GM12878 (cell line): ENCODE results near the gene TRUB2. TPM values are rescaled to one million over a fixed set of nuclear protein-coding genes. Genes with fewer than 3 reads are reported as not detected.

Experiments
- ATAC-seq: fragments of 200-7000 bp; cut with Tn5 transposase; 3 replicates; pipeline ENCODE4 v1.9.1; 2020; ENCODE audit warnings: mild to moderate bottlenecking, moderate library complexity
- BruUV-seq: library from RNA; stranded (reverse); fragments of 400-500 nt; replicated peaks from 2 replicates; lab custom pipeline; 2021; lab: Mats Ljungman, UMichigan
- CTCF ChIA-PET: fragments of 300-600 bp; sonication (Branson Sonifier 250); formaldehyde crosslinking; extraction: SDS; loops from one replicate; lab custom pipeline; 2021; ENCODE audit warnings: inconsistent platforms; lab: Yijun Ruan, JAX
- POLR2A ChIA-PET: fragments of 350-600 bp; formaldehyde crosslinking; extraction: SDS; loops from one replicate; lab custom pipeline; 2021; ENCODE audit warnings: inconsistent platforms; lab: Charles Lee
- RAD21 ChIA-PET: fragments of 300-600 bp; sonication (Branson Sonifier 250); formaldehyde crosslinking; loops from one replicate; lab custom pipeline; 2023; ENCODE audit warnings: antibody characterized with exemption; ENCODE audit not compliant: unreplicated experiment; lab: Charles Lee
- SMC1A ChIA-PET: fragments of 300-600 bp; sonication (Branson Sonifier 250); formaldehyde crosslinking; loops from one replicate; lab custom pipeline; 2023; ENCODE audit not compliant: unreplicated experiment, uncharacterized antibody; lab: Charles Lee
- DNase-seq: peaks from one replicate; pipeline ENCODE4 v3.0.0-alpha.2; 2011; ENCODE audit warnings: low read depth, low spot score
- FAIRE-seq: peaks from 3 replicates; lab custom pipeline; 2011; peaks lifted over from hg19 to GRCh38; lab: Jason Lieb, UNC
- H2AFZ ChIP-seq: 2 replicates; pipeline ENCODE4 v1.6.0; 2011; ENCODE audit warnings: low read depth, low read length, control low read depth; ENCODE audit not compliant: control insufficient read depth
- H3K27ac ChIP-seq: 2 replicates; pipeline ENCODE4 v1.5.1; 2011; ENCODE audit warnings: control low read depth; ENCODE audit not compliant: control insufficient read depth, insufficient read depth
- H3K27me3 ChIP-seq, 2 experiments: replicated peaks in 1 of 2; 2 replicates each; pipeline versions ENCODE4 v1.6.0 to v1.6.1; 2011; ENCODE audit warnings: low read length in 1 of 2; ENCODE audit not compliant: control insufficient read depth in 2 of 2, insufficient read depth in 2 of 2
- H3K36me3 ChIP-seq, 2 experiments: 2 replicates each; pipeline ENCODE4 v1.5.1; 2011; ENCODE audit warnings: low read length in 1 of 2; ENCODE audit not compliant: control insufficient read depth in 2 of 2, insufficient read depth in 2 of 2
- H3K4me1 ChIP-seq: 2 replicates; pipeline ENCODE4 v1.6.1; 2011; ENCODE audit warnings: mild to moderate bottlenecking, low read length, moderate library complexity, mixed read lengths; ENCODE audit not compliant: control insufficient read depth, insufficient read depth
- H3K4me2 ChIP-seq: 2 replicates; pipeline ENCODE4 v1.6.0; 2011; ENCODE audit warnings: control low read depth; ENCODE audit not compliant: control insufficient read depth, insufficient read depth
- H3K4me3 ChIP-seq: fragments of 200-600 bp; sonication (generic); 2 replicates; pipeline ENCODE4 v1.5.1; 2016
- H3K79me2 ChIP-seq: 2 replicates; pipeline ENCODE4 v1.6.0; 2011; ENCODE audit warnings: low read length; ENCODE audit not compliant: control insufficient read depth, insufficient read depth
- H3K9ac ChIP-seq: 2 replicates; pipeline ENCODE4 v1.8.0; 2011; ENCODE audit warnings: low read length, control low read depth, mixed read lengths; ENCODE audit not compliant: control insufficient read depth, insufficient read depth
- H3K9me3 ChIP-seq: replicated peaks from 3 replicates; pipeline ENCODE4 v1.5.1; 2011; ENCODE audit warnings: mild to moderate bottlenecking, low read length; ENCODE audit not compliant: control insufficient read depth, insufficient read depth
- H4K20me1 ChIP-seq: 2 replicates; pipeline ENCODE4 v1.6.0; 2011; ENCODE audit not compliant: control insufficient read depth, insufficient read depth
- CTCF ChIP-seq, 3 experiments: IDR thresholded peaks in 2 of 3; conservative IDR thresholded peaks in 1 of 3; 2 replicates each; pipeline ENCODE4 v1.5.1; 2011; ENCODE audit warnings: low read depth in 3 of 3, low read length in 3 of 3, mild to moderate bottlenecking in 3 of 3, control low read depth in 2 of 3, moderate library complexity in 2 of 3, inconsistent platforms in 1 of 3, mixed read lengths in 1 of 3; ENCODE audit not compliant: control insufficient read depth in 2 of 3, insufficient read depth in 1 of 3; ENCODE audit errors: extremely low read depth in 1 of 3
- E2F4 ChIP-seq: IDR thresholded peaks from 2 replicates; pipeline ENCODE4 v1.6.1; 2012; ENCODE audit warnings: low read depth, low read length, improper control_type of control experiment
- EP300 ChIP-seq, 2 experiments: fragments of 150-350 bp in 1 of 2; IDR thresholded peaks; 2 replicates each; pipeline ENCODE4 v1.6.1; 2011 to 2012; ENCODE audit warnings: low read depth in 2 of 2, low read length in 2 of 2, borderline replicate concordance in 1 of 2, improper control_type of control experiment in 1 of 2, inconsistent platforms in 1 of 2; ENCODE audit not compliant: control insufficient read depth in 1 of 2
- ESRRA ChIP-seq: IDR thresholded peaks from 2 replicates; pipeline ENCODE4 v1.6.1; 2012; ENCODE audit warnings: mild to moderate bottlenecking, low read length, improper control_type of control experiment
- HDAC2 ChIP-seq: fragments of 200-600 bp; sonication (generic); IDR thresholded peaks from 2 replicates; pipeline ENCODE4 v1.6.1; 2017
- MAX ChIP-seq: IDR thresholded peaks from 2 replicates; pipeline ENCODE4 v1.6.1; 2012; ENCODE audit warnings: low read depth, low read length, improper control_type of control experiment
- MTA3 ChIP-seq: IDR thresholded peaks from 2 replicates; pipeline ENCODE4 v1.6.1; 2012; ENCODE audit warnings: low read length, inconsistent platforms, borderline replicate concordance
- MYB ChIP-seq: fragments of 150-350 bp; IDR thresholded peaks from 2 replicates; pipeline ENCODE4 v1.6.1; 2014; ENCODE audit warnings: mild to moderate bottlenecking, low read depth, low read length, borderline replicate concordance
- PBX3 ChIP-seq: IDR thresholded peaks from 2 replicates; pipeline ENCODE4 v1.6.1; 2011; ENCODE audit warnings: mild to moderate bottlenecking, low read depth, low read length, moderate library complexity; ENCODE audit not compliant: insufficient replicate concordance
- SMC3 ChIP-seq: IDR thresholded peaks from 2 replicates; pipeline ENCODE4 v1.6.1; 2011; ENCODE audit warnings: low read length, improper control_type of control experiment, borderline replicate concordance
- SUZ12 ChIP-seq: fragments of 200-600 bp; sonication (generic); IDR thresholded peaks from one replicate; pipeline ENCODE4 v1.6.1; 2018; ENCODE audit warnings: antibody characterized with exemption, mild to moderate bottlenecking; ENCODE audit not compliant: unreplicated experiment
- WGBS: methylation state at CpG from one replicate; pipeline ENCODE4 v1.1.6; 2016; ENCODE audit warnings: low lambda C conversion rate; ENCODE audit not compliant: insufficient replicate concordance, insufficient coverage; ENCODE audit errors: missing lambda C conversion rate; 5-methylcytosine and 5-hydroxymethylcytosine counted together
- in situ Hi-C: fragments of 300-500 bp; cut with MboI; formaldehyde crosslinking; loops from 9 replicates; pipeline ENCODE4 v1.14.3; 2018; ENCODE audit warnings: mixed read lengths
- intact Hi-C: fragments of 100-400 bp; cut with micrococcal nuclease; formaldehyde crosslinking; loops from one replicate; pipeline ENCODE4 v1.14.2; 2022; ENCODE audit not compliant: unreplicated experiment
- polyA plus RNA-seq, 11 experiments: library from polyadenylated mRNA; depleted of rRNA in 4 of 11; unstranded in 6 of 11; stranded (reverse) in 5 of 11; fragments of >200 nt; fragmentation: Nextera tagmentation in 4 of 11; fragmentation: Illumina TruSeq in 1 of 11; extraction: Ambion mirVana in 4 of 11; extraction: Trizol in 1 of 11; gene quantifications; 1 replicate in 1 of 11; 2 replicates in 10 of 11; pipeline versions ENCODE4 v1.2.1 to v1.2.3, GENCODE V29; 2011 to 2016; ENCODE audit warnings: inconsistent platforms in 2 of 11, missing spikeins in 2 of 11, low read depth in 1 of 11
- total RNA-seq, 4 experiments: library from RNA; depleted of rRNA in 3 of 4; stranded (reverse); fragments of >200 nt in 3 of 4; fragmentation: Illumina TruSeq in 1 of 4; extraction: Trizol in 1 of 4; gene quantifications; 2 replicates each; pipeline versions ENCODE4 v1.2.1 to v1.2.3, GENCODE V29; 2013 to 2021

TRUB2 gene
- total and polyA plus RNA-seq, 10 of the 15 experiments (the other 5 are each of a cell fraction or from before 2014, with no cell fraction given), result 2.8 to 70.5 (median 37.2) TPM

GRCh38 chr9:128282500-128282899 is 39.7 kb downstream of the TRUB2 start:
- Histone ChIP-seq H3K79me2 (no peaks in the 10 kb centered on the region), H3K27ac (no peak overlapping the region), H3K36me3 (no peaks in the 10 kb centered on the region), H3K4me1 (no peaks in the 10 kb centered on the region), H3K4me3 (no peak overlapping the region), H2AFZ (no peak overlapping the region), H3K9ac (no peak overlapping the region), H4K20me1 (no peaks in the 10 kb centered on the region), H3K4me2 (no peak overlapping the region), H3K27me3 (no peaks in the 10 kb centered on the region; a peak in 1 of 4 replicates), H3K9me3 (no peaks in the 10 kb centered on the region)
- ChIA-PET SMC1A (no interaction called here), CTCF (interaction anchor here (0.9 kb wide), 1 partner anchor 9 kb away, joined by 5 read pairs; no protein-coding TSS in a partner anchor), RAD21 (no interaction called here), POLR2A (no interaction called here)
- FAIRE-seq (no peak), DNase-seq (no peak), ATAC-seq (no peak)
- intact Hi-C loops, result no loop called here
- in situ Hi-C loops, result no loop called here
- WGBS, result 99% methylated on average over 6 of the region's 6 CpGs
- no TSS peak for BruUV-seq
- no peak for TF ChIP-seq MTA3
- TF ChIP-seq ESRRA, result no peak
- no peak for TF ChIP-seq MYB
- TF ChIP-seq E2F4, result no peak
- no peak for TF ChIP-seq PBX3
- no peak for TF ChIP-seq SUZ12
- TF ChIP-seq MAX, result no peak
- no peak for TF ChIP-seq SMC3
- no peak for TF ChIP-seq CTCF (IDR thresholded peaks at IDR 0.05 in 2 of 3, conservative IDR thresholded peaks at IDR 0.05 in 1 of 3; ENCODE audit: control insufficient read depth in 2 of 3, extremely low read depth in 1 of 3, insufficient read depth in 1 of 3, low read depth in 3 of 3, low read length in 3 of 3)
- TF ChIP-seq HDAC2, result no peak
- no peak for TF ChIP-seq EP300 (IDR thresholded peaks at IDR 0.05; ENCODE audit: borderline replicate concordance in 1 of 2, control insufficient read depth in 1 of 2, low read depth in 2 of 2, low read length in 2 of 2)
